Measurements from ENCODE around the gene HLX. TPM values are rescaled to one million over a fixed set of nuclear protein-coding genes. Genes with fewer than 3 reads are reported as not detected.

The HLX gene
- total RNA-seq, 1 experiment from 2014 or later: 0.39 TPM

DNA sequence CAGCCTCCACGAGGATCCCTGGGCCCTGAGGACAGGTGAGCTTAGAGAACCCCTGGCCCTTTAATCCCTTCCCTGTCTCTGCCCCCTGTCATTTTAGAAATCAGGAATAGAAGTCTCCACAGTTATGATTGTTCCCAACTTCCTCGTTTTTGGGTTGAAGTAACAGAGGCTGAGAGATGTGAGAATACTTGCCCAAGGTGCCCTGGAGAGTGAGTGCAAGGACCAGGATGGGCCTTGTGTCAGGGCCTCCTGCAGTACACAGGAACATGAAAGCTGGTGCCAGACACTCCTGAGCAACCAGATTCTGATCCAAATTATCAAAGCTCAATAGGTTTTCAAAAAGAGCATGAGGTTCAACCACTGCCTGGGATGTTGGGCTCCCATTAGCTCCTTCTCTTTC lies 10.1 kb downstream of the HLX start:
- DNase-seq (ENCODE audit: low read depth, low spot score): no peak
- intact Hi-C loops (cut with micrococcal nuclease; ENCODE audit: unreplicated experiment): no loop called here
- in situ Hi-C loops (cut with HindIII; ENCODE audit: low pct_unique_long_range_greater_than_20kb, low sequenced_read_pairs): no loop called here
- no peak for ATAC-seq
- Histone ChIP-seq H3K36me3 (ENCODE audit: control insufficient read depth, insufficient read depth, low read length) (no peaks in the 10 kb centered on the region), H3K9me3 (ENCODE audit: control insufficient read depth, insufficient read depth, low read depth, low read length) (no peaks in the 10 kb centered on the region), H3K27ac (ENCODE audit: low read length) (no peak overlapping the region), H3K4me3 (ENCODE audit: low read depth in 2 of 2, low read length in 2 of 2) (no peak overlapping the region), H3K4me1 (ENCODE audit: control insufficient read depth, insufficient read depth, low read length) (no peaks in the 10 kb centered on the region; the same call in 1 of the 2 replicates), H3K27me3 (ENCODE audit: control insufficient read depth, insufficient read depth, low read length) (peaks cover 12% of the 10 kb centered on the region)
- ChIA-PET POLR2A (no interaction called here), CTCF (no interaction called here)
- BruUV-seq (replicated peaks): no TSS peak
- TF ChIP-seq REST (IDR thresholded peaks at IDR 0.05; ENCODE audit: insufficient read depth in 1 of 2, low read depth in 2 of 2, low read length in 1 of 2) (no peak), POLR2AphosphoS5 (IDR thresholded peaks at IDR 0.05; ENCODE audit: low read depth, low read length) (no peak), SIN3A (IDR thresholded peaks at IDR 0.05; ENCODE audit: borderline replicate concordance, insufficient read depth, low read depth, low read length) (no peak), TCF7L2 (IDR thresholded peaks at IDR 0.05; ENCODE audit: low read depth, low read length) (no peak)
- TF ChIP-seq, protein P1, sequence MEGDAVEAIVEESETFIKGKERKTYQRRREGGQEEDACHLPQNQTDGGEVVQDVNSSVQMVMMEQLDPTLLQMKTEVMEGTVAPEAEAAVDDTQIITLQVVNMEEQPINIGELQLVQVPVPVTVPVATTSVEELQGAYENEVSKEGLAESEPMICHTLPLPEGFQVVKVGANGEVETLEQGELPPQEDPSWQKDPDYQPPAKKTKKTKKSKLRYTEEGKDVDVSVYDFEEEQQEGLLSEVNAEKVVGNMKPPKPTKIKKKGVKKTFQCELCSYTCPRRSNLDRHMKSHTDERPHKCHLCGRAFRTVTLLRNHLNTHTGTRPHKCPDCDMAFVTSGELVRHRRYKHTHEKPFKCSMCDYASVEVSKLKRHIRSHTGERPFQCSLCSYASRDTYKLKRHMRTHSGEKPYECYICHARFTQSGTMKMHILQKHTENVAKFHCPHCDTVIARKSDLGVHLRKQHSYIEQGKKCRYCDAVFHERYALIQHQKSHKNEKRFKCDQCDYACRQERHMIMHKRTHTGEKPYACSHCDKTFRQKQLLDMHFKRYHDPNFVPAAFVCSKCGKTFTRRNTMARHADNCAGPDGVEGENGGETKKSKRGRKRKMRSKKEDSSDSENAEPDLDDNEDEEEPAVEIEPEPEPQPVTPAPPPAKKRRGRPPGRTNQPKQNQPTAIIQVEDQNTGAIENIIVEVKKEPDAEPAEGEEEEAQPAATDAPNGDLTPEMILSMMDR (IDR thresholded peaks at IDR 0.05): no peak

GRCh38 chr1:220889848-220890287 lies 10.6 kb downstream of the HLX start:
- TF ChIP-seq TCF7L2 (IDR thresholded peaks at IDR 0.05; ENCODE audit: low read depth, low read length): no peak
- no peak for TF ChIP-seq REST (IDR thresholded peaks at IDR 0.05; ENCODE audit: insufficient read depth in 1 of 2, low read depth in 2 of 2, low read length in 1 of 2)
- no peak for TF ChIP-seq SIN3A (IDR thresholded peaks at IDR 0.05; ENCODE audit: borderline replicate concordance, insufficient read depth, low read depth, low read length)
- no peak for TF ChIP-seq POLR2AphosphoS5 (IDR thresholded peaks at IDR 0.05; ENCODE audit: low read depth, low read length)
- TF ChIP-seq, protein P1 (IDR thresholded peaks at IDR 0.05): no peak
- in situ Hi-C loops (cut with HindIII; ENCODE audit: low pct_unique_long_range_greater_than_20kb, low sequenced_read_pairs) (no loop called here), intact Hi-C loops (cut with micrococcal nuclease; ENCODE audit: unreplicated experiment) (no loop called here)
- Histone ChIP-seq H3K36me3 (ENCODE audit: control insufficient read depth, insufficient read depth, low read length) (no peaks in the 10 kb centered on the region), H3K4me1 (ENCODE audit: control insufficient read depth, insufficient read depth, low read length) (no peaks in the 10 kb centered on the region; the same call in 1 of the 2 replicates), H3K27me3 (ENCODE audit: control insufficient read depth, insufficient read depth, low read length) (peaks cover 12% of the 10 kb centered on the region), H3K27ac (ENCODE audit: low read length) (no peak overlapping the region), H3K4me3 (ENCODE audit: low read depth in 2 of 2, low read length in 2 of 2) (no peak overlapping the region), H3K9me3 (ENCODE audit: control insufficient read depth, insufficient read depth, low read depth, low read length) (no peaks in the 10 kb centered on the region)
- ATAC-seq (no peak), DNase-seq (ENCODE audit: low read depth, low spot score) (no peak)
- BruUV-seq (replicated peaks): no TSS peak
- POLR2A ChIA-PET: no interaction called here
- CTCF ChIA-PET: no interaction called here
